Activated B cell treated with CpG ODN at 0.5 μM for 24 hours (primary cell): ENCODE results near the gene BGN. TPM values are rescaled to one million over a fixed set of nuclear protein-coding genes. Genes with fewer than 3 reads are reported as not detected.

Experiments used
- ATAC-seq: fragments of 200-7000 bp; cut with Tn5 transposase; one replicate; pipeline ENCODE4 v1.10.0; 2021; ENCODE audit warnings: low read depth, mild to moderate bottlenecking, moderate library complexity
- CTCF ChIA-PET: fragments of 350-600 bp; sonication (Branson Sonifier 250); formaldehyde crosslinking; loops from one replicate; lab custom pipeline; 2021; ENCODE audit warnings: antibody characterized with exemption; lab: Charles Lee
- POLR2A ChIA-PET: fragments of 350-600 bp; sonication (Branson Sonifier 250); formaldehyde crosslinking; loops from one replicate; lab custom pipeline; 2021; ENCODE audit warnings: antibody characterized with exemption; lab: Charles Lee
- DNase-seq: peaks from one replicate; pipeline ENCODE4 v3.0.0; 2022
- H3K27ac Mint-ChIP-seq: one replicate; pipeline ENCODE4 v1.8.0; 2020; ENCODE audit warnings: mixed read lengths
- H3K27me3 Mint-ChIP-seq: one replicate; pipeline ENCODE4 v1.8.0; 2021; ENCODE audit warnings: mixed read lengths
- H3K36me3 Mint-ChIP-seq: one replicate; pipeline ENCODE4 v1.8.0; 2021; ENCODE audit warnings: low read depth, mixed read lengths
- H3K4me1 Mint-ChIP-seq: one replicate; pipeline ENCODE4 v1.8.0; 2021; ENCODE audit warnings: mixed read lengths
- H3K4me3 Mint-ChIP-seq: one replicate; pipeline ENCODE4 v1.8.0; 2020; ENCODE audit warnings: mild to moderate bottlenecking, mixed read lengths
- H3K9me3 Mint-ChIP-seq: one replicate; pipeline ENCODE4 v1.8.0; 2020; ENCODE audit warnings: mixed read lengths
- intact Hi-C: fragments of 100-400 bp; cut with micrococcal nuclease; formaldehyde crosslinking; loops from one replicate; pipeline ENCODE4 v1.15.1; 2024
- total RNA-seq: library from RNA; stranded (reverse); gene quantifications from 2 replicates; pipeline ENCODE4 v1.2.3, GENCODE V29; 2022
- TF ChIP-seq, protein P1 (sequence below): fragments of 200-600 bp; IDR thresholded peaks from one replicate; pipeline ENCODE4 v1.8.0; 2022; ENCODE audit warnings: antibody characterized with exemption, mild to moderate bottlenecking

BGN gene
- total RNA-seq, 1 donor from 2014 or later = not detected

DNA sequence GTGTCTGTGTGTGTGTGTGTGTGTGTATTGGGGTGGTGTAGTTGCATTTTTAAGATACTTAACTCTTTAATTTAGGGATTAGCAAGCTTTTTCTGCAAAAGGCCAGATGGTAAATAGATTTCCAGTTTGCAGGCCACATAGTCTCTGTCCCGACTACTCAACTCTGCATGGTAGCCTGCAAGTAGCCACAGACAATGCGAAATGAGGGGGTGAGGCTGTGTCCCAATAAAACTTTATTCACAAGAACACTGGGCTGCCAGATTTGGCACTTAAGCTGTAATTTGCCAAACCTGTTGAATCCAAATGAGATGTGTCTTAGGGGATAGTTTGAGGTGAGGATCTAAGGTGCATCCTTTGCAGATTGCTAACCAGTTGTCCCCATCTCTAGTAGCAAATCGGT lies 29.5 kb downstream of the BGN start:
- intact Hi-C loops = no loop called here
- no peak for ATAC-seq
- no peaks in the 10 kb centered on the region for H3K9me3 Mint-ChIP-seq

DNA sequence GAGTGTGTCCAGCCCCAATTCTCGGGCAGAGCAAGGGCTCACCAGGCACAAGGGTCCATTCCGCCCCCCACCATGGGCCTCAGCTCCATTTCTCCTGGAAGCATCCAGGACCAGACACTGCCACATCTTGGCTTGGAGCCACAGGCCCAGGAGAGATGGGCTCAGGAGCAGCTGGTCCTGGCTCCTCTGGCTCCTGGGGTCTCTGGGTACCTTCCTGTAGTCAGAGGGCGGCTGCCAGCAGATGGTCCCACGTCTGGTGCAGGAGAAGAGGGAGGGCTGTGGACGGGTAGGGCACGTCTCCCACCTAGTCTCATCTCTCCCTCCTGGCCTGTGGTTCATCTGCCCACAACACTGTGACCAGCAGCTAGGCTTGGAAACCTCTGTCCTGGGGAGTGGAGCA lies 30.7 kb downstream of the BGN start:
- ChIA-PET POLR2A (no interaction called here), CTCF (no interaction called here)
- Mint-ChIP-seq H3K4me3 (no peak overlapping the region), H3K36me3 (no peaks in the 10 kb centered on the region), H3K27ac (no peak overlapping the region), H3K4me1 (no peaks in the 10 kb centered on the region), H3K27me3 (peaks cover 6% of the 10 kb centered on the region), H3K9me3 (no peaks in the 10 kb centered on the region)
- ATAC-seq = no peak
- no peak for DNase-seq
- TF ChIP-seq, protein P1, sequence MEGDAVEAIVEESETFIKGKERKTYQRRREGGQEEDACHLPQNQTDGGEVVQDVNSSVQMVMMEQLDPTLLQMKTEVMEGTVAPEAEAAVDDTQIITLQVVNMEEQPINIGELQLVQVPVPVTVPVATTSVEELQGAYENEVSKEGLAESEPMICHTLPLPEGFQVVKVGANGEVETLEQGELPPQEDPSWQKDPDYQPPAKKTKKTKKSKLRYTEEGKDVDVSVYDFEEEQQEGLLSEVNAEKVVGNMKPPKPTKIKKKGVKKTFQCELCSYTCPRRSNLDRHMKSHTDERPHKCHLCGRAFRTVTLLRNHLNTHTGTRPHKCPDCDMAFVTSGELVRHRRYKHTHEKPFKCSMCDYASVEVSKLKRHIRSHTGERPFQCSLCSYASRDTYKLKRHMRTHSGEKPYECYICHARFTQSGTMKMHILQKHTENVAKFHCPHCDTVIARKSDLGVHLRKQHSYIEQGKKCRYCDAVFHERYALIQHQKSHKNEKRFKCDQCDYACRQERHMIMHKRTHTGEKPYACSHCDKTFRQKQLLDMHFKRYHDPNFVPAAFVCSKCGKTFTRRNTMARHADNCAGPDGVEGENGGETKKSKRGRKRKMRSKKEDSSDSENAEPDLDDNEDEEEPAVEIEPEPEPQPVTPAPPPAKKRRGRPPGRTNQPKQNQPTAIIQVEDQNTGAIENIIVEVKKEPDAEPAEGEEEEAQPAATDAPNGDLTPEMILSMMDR = no peak
- intact Hi-C loops = no loop called here

More for the DNA sequence above, 29.5 kb downstream of the BGN start:
- DNase-seq = no peak
- Mint-ChIP-seq H3K4me3 (no peak overlapping the region), H3K36me3 (no peaks in the 10 kb centered on the region), H3K4me1 (no peaks in the 10 kb centered on the region), H3K27ac (no peak overlapping the region), H3K27me3 (peaks cover 9% of the 10 kb centered on the region)
- POLR2A ChIA-PET = no interaction called here
- TF ChIP-seq, protein P1 = no peak
- CTCF ChIA-PET = no interaction called here

DNA sequence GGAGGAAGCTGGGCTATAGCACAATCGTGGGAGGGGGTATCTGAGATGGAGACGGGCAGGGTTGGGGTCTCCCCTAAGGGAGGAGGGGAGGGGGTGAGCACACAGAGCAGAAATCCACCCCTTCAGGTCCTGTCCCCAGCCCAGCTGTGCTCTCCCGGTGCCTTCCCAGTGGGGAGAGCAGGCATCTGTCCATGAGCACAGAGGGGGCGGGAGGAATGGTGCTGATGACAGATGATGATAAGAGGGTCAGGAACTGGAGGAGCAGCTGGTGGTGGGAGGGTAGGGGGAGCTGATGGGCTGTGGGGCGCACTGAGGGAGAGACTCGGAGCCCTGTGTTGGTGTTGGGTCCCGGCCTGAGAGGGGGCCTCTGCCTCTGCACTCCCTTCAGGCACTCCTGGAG lies 31.3 kb downstream of the BGN start:
- Mint-ChIP-seq H3K9me3 (no peaks in the 10 kb centered on the region), H3K27me3 (peaks cover 6% of the 10 kb centered on the region), H3K36me3 (no peaks in the 10 kb centered on the region), H3K27ac (no peak overlapping the region), H3K4me3 (no peak overlapping the region), H3K4me1 (no peaks in the 10 kb centered on the region)
- ATAC-seq = no peak
- ChIA-PET CTCF (no interaction called here), POLR2A (no interaction called here)
- intact Hi-C loops = no loop called here
- no peak for DNase-seq
- TF ChIP-seq, protein P1 = no peak

DNA sequence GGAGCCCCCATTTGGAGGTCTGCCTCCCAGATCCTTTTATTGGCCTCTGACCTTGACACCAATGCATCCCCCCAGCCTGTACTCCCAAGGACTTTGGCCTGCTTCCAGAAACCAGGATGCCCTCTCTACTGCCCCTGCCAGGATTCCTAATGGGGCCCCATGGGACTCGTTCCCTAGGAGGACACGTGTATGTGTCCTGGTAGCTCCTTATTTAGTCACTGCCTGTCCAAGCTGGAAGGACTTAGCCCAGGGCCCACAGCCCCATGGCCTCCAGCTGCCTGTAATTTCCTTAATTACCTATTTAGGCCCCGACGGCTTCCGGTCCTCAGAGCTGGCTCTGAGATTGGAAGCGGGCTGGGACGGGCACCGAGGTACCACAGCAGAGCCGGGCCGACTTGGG lies 32.0 kb downstream of the BGN start:
- intact Hi-C loops = no loop called here

DNA sequence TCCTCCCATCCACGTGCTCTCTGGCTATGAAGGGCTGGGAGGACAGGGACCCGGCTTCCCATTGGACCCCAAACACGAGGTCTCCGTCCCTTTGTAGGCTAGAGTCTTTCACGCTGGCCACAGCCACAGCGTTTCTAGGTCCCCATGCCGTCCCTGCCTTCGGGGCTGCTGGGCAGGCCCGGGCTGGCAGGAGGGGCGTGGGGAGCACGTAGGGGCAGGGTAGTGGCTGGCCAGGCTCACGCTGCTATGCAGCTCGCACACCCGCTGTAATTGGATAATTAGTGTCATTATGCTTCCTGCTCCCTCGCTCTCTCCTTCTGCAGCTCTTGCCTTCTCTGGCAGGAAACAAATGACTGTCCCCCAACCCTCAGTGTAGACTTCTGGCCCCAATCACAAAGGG lies 32.4 kb downstream of the BGN start:
- ATAC-seq = no peak
- no peaks in the 10 kb centered on the region for H3K36me3 Mint-ChIP-seq
- no peak overlapping the region for H3K27ac Mint-ChIP-seq
- H3K9me3 Mint-ChIP-seq = no peaks in the 10 kb centered on the region
- H3K4me1 Mint-ChIP-seq = no peaks in the 10 kb centered on the region
- ChIA-PET CTCF (no interaction called here), POLR2A (no interaction called here)
- DNase-seq = no peak
- no peak overlapping the region for H3K4me3 Mint-ChIP-seq
- no peaks in the 10 kb centered on the region for H3K27me3 Mint-ChIP-seq
- TF ChIP-seq, protein P1 = no peak
- intact Hi-C loops = no loop called here

More for the DNA sequence above, 32.0 kb downstream of the BGN start:
- no peak for ATAC-seq
- TF ChIP-seq, protein P1 = no peak
- CTCF ChIA-PET = no interaction called here
- Mint-ChIP-seq H3K4me3 (no peak overlapping the region), H3K36me3 (no peaks in the 10 kb centered on the region), H3K27me3 (peaks cover 3% of the 10 kb centered on the region), H3K4me1 (no peaks in the 10 kb centered on the region), H3K27ac (no peak overlapping the region), H3K9me3 (no peaks in the 10 kb centered on the region)
- POLR2A ChIA-PET = no interaction called here
- DNase-seq = no peak
